Spleen (tissue), 7 donors: ENCODE measurements around the gene ONECUT2.

ENCODE experiments used
- CTCF ChIP-seq, 11 experiments: fragments of 200-600 bp in 7 of 11; fragments of 450-650 bp in 4 of 11; sonication (generic) in 4 of 11; IDR thresholded peaks in 8 of 11; conservative IDR thresholded peaks in 3 of 11; 1 replicate in 7 of 11; 2 replicates in 4 of 11; pipeline versions ENCODE4 v1.4.0 to v1.8.0; 2016 to 2021; ENCODE audit warnings: antibody characterized with exemption in 11 of 11, inconsistent platforms in 4 of 11, mild to moderate bottlenecking in 1 of 11
- POLR2A ChIP-seq, 3 donors: fragments of 450-650 bp; IDR thresholded peaks; one replicate each; pipeline ENCODE4 v1.5.1; 2017; ENCODE audit warnings: antibody characterized with exemption in 3 of 3, mild to moderate bottlenecking in 1 of 3
- donor health status: DM: no; HTN: no; CAD: no; lungs with moderate emphysema.
- donor health status: DM: no; HTN: no; CAD: no.
- donor health status: DM: no; HTN: no; CAD: no.

GRCh38 chr18:57434536-57435494, at the start of gene ONECUT2:
- no peak for TF ChIP-seq CTCF (IDR thresholded peaks at IDR 0.05 in 8 of 11, conservative IDR thresholded peaks at IDR 0.05 in 3 of 11)
- no peak for TF ChIP-seq POLR2A (IDR thresholded peaks at IDR 0.05)
